A549 (cell line): ENCODE results near the gene SRCIN1.

Source experiments
- CEBPB ChIP-seq, 2 experiments: fragments of >200 bp in 1 of 2; sonication (Bioruptor Twin) in 1 of 2; formaldehyde crosslinking in 1 of 2; IDR thresholded peaks; 2 replicates each; pipeline ENCODE4 v1.6.1; 2012 to 2016
- CHD2 ChIP-seq: fragments of 150-350 bp; IDR thresholded peaks from 2 replicates; pipeline ENCODE4 v1.6.1; 2014; ENCODE audit warnings: low read length; ENCODE audit not compliant: partially characterized antibody
- EHMT2 ChIP-seq: fragments of 200-600 bp; sonication (generic); IDR thresholded peaks from 2 replicates; pipeline ENCODE4 v1.6.1; 2016; ENCODE audit warnings: antibody characterized with exemption, low read depth, mild to moderate bottlenecking, moderate library complexity
- KDM1A ChIP-seq: fragments of 200-600 bp; sonication (generic); IDR thresholded peaks from 2 replicates; pipeline ENCODE4 v1.6.1; 2016; ENCODE audit warnings: low read depth, mild to moderate bottlenecking
- MAFK ChIP-seq: fragments of 450-650 bp; IDR thresholded peaks from 2 replicates; pipeline ENCODE4 v1.6.1; 2014; ENCODE audit not compliant: partially characterized antibody
- MYC ChIP-seq: IDR thresholded peaks from 2 replicates; pipeline ENCODE4 v1.6.1; 2012; ENCODE audit warnings: mild to moderate bottlenecking, inconsistent platforms, low read length, improper control_type of control experiment, borderline replicate concordance
- NPAS2 ChIP-seq: fragments of 250-450 bp; sonication (Bioruptor Pico); IDR thresholded peaks from 2 replicates; pipeline ENCODE4 v1.8.0; 2022; ENCODE audit warnings: mild to moderate bottlenecking, moderate library complexity, borderline replicate concordance
- PHF8 ChIP-seq: fragments of 200-600 bp; sonication (generic); IDR thresholded peaks from 2 replicates; pipeline ENCODE4 v1.6.1; 2016; ENCODE audit warnings: low read depth, mild to moderate bottlenecking, antibody characterized with exemption, moderate library complexity, borderline replicate concordance
- POLR2A ChIP-seq: IDR thresholded peaks from 2 replicates; pipeline ENCODE4 v1.6.1; 2012; ENCODE audit warnings: mild to moderate bottlenecking, low read length
- ZFP36 ChIP-seq: fragments of 450-650 bp; IDR thresholded peaks from 2 replicates; pipeline ENCODE4 v1.6.1; 2014; ENCODE audit warnings: borderline replicate concordance; ENCODE audit not compliant: partially characterized antibody
- TF ChIP-seq, protein P1 (sequence below): fragments of >200 bp; sonication (Bioruptor Twin); formaldehyde crosslinking; IDR thresholded peaks from 3 replicates; pipeline ENCODE4 v1.5.1; 2016
- TF ChIP-seq, protein P2 (sequence below): fragments of 200-600 bp; sonication (generic); IDR thresholded peaks from 2 replicates; pipeline ENCODE4 v1.6.1; 2016; ENCODE audit warnings: antibody characterized with exemption, mild to moderate bottlenecking, moderate library complexity

DNA sequence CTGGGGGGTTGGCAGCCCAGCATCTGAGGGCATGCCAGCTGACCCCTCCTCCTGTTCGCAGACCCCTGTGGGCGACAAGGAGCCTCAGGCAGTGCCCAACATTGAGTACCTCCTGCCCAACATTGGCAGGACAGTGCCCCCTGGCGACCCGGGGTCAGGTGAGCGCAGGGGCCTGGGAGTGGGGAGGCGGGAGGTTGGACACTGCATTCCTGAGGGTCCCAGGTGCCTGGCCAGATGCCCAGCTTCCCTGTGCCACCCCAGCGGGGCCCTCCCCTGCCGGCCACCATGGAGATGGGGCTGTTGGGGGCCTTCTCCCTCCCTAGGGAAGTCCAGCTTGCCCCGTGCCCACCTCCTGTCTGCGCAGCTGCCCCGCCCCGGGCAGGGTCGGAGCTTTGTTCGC, 107.4 kb downstream of the SRCIN1 start:
- TF ChIP-seq EHMT2 (no peak), MAFK (no peak), PHF8 (no peak), MYC (no peak), NPAS2 (CRISPR knock-in tag) (no peak), POLR2A (no peak), CHD2 (no peak), CEBPB (IDR thresholded peaks at IDR 0.05) (no peak), ZFP36 (no peak), KDM1A (no peak)
- TF ChIP-seq, protein P1, sequence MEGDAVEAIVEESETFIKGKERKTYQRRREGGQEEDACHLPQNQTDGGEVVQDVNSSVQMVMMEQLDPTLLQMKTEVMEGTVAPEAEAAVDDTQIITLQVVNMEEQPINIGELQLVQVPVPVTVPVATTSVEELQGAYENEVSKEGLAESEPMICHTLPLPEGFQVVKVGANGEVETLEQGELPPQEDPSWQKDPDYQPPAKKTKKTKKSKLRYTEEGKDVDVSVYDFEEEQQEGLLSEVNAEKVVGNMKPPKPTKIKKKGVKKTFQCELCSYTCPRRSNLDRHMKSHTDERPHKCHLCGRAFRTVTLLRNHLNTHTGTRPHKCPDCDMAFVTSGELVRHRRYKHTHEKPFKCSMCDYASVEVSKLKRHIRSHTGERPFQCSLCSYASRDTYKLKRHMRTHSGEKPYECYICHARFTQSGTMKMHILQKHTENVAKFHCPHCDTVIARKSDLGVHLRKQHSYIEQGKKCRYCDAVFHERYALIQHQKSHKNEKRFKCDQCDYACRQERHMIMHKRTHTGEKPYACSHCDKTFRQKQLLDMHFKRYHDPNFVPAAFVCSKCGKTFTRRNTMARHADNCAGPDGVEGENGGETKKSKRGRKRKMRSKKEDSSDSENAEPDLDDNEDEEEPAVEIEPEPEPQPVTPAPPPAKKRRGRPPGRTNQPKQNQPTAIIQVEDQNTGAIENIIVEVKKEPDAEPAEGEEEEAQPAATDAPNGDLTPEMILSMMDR, result no peak
- TF ChIP-seq, protein P2, sequence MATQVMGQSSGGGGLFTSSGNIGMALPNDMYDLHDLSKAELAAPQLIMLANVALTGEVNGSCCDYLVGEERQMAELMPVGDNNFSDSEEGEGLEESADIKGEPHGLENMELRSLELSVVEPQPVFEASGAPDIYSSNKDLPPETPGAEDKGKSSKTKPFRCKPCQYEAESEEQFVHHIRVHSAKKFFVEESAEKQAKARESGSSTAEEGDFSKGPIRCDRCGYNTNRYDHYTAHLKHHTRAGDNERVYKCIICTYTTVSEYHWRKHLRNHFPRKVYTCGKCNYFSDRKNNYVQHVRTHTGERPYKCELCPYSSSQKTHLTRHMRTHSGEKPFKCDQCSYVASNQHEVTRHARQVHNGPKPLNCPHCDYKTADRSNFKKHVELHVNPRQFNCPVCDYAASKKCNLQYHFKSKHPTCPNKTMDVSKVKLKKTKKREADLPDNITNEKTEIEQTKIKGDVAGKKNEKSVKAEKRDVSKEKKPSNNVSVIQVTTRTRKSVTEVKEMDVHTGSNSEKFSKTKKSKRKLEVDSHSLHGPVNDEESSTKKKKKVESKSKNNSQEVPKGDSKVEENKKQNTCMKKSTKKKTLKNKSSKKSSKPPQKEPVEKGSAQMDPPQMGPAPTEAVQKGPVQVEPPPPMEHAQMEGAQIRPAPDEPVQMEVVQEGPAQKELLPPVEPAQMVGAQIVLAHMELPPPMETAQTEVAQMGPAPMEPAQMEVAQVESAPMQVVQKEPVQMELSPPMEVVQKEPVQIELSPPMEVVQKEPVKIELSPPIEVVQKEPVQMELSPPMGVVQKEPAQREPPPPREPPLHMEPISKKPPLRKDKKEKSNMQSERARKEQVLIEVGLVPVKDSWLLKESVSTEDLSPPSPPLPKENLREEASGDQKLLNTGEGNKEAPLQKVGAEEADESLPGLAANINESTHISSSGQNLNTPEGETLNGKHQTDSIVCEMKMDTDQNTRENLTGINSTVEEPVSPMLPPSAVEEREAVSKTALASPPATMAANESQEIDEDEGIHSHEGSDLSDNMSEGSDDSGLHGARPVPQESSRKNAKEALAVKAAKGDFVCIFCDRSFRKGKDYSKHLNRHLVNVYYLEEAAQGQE, result no peak
